Activated T-cell treated with anti-CD3 and anti-CD28 coated beads, Interleukin-2, amount 50 U/mL, for 24 hours (primary cell): ENCODE results near the gene LRRC8D.

Source experiments
- DNase-seq: peaks from one replicate; pipeline ENCODE4 v3.0.0-alpha.2; 2020
- H3K27ac Mint-ChIP-seq: 2 replicates; pipeline ENCODE4 v1.8.0; 2020; ENCODE audit warnings: mild to moderate bottlenecking, mixed read lengths
- H3K27me3 Mint-ChIP-seq: 2 replicates; pipeline ENCODE4 v1.8.0; 2020; ENCODE audit warnings: mixed read lengths
- H3K36me3 Mint-ChIP-seq: 2 replicates; pipeline ENCODE4 v1.8.0; 2020; ENCODE audit warnings: low read depth, mixed read lengths
- H3K4me1 Mint-ChIP-seq: 2 replicates; pipeline ENCODE4 v1.8.0; 2020; ENCODE audit warnings: low read depth, mixed read lengths
- H3K4me3 Mint-ChIP-seq: 2 replicates; pipeline ENCODE4 v1.8.0; 2020; ENCODE audit warnings: mild to moderate bottlenecking, moderate library complexity, mixed read lengths
- H3K9me3 Mint-ChIP-seq: 2 replicates; pipeline ENCODE4 v1.8.0; 2020; ENCODE audit warnings: mixed read lengths

LRRC8D gene

DNA sequence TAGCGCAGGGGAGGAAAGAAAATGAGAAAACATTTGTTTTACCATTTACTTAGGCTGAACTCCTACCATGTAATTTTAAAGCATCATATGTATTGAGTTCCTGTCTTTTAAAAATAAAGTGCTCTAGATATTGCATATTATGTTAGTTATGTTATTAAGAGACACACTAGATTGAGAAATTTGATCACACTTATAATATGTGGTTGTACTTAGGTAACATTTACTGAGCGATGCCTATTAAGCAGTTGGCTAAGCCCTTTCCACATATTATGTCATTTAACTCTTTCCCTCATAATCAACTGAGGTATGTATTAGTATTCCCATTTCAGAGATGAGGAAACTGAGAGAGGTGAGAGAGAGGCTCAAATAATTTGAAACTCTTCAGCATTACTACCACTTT, 4.5 kb upstream of the LRRC8D start:
- Mint-ChIP-seq H3K27ac (no peak overlapping the region), H3K9me3 (no peaks in the 10 kb centered on the region), H3K36me3 (no peaks in the 10 kb centered on the region), H3K4me1 (peaks cover 19% of the 10 kb centered on the region), H3K27me3 (peaks cover 2% of the 10 kb centered on the region), H3K4me3 (no peak overlapping the region)
- no peak for DNase-seq

DNA sequence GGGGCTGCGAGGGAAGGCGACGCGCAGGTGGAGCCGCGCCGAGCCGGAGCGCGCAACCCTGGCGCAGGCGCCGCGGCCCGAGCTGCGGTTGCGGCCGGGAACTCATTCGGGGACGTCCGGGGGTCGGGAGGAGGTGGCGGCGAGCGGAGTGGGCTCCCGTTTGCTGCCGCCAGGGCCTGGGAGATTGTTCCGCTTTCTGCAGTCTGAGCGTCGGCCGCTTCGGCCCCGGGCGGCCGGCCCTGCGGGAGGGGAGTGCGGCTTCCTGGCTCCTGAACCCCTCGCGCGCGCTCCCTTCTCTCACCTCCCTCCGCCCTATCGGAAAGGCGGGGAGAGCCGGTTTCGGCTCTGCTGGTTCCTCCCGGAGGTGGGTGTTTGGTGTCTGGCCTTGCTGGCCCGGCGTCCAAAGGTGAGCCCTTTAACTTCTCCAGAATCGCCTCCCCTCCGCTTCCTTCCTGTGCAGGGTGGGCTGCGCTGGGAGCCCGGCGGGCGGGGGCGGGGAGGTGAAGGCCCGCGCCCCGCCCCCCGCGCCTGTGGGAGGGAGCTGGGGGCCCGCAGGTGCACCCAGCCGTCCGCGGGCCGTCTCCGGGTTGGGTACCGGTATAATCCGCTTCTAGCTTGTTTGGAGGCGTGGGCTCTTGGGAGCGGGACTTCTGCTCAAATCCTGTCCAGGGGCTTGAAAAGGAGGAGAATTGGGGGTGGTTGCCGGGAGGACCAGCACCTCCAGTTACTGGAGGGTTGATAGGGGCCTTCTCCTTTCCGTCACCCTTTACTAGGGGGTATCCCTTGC, 683 bp downstream of the LRRC8D start:
- DNase-seq = peak; percentile 80
- no peaks in the 10 kb centered on the region for H3K27me3 Mint-ChIP-seq
- peaks cover 3% of the 10 kb centered on the region for H3K36me3 Mint-ChIP-seq

DNA sequence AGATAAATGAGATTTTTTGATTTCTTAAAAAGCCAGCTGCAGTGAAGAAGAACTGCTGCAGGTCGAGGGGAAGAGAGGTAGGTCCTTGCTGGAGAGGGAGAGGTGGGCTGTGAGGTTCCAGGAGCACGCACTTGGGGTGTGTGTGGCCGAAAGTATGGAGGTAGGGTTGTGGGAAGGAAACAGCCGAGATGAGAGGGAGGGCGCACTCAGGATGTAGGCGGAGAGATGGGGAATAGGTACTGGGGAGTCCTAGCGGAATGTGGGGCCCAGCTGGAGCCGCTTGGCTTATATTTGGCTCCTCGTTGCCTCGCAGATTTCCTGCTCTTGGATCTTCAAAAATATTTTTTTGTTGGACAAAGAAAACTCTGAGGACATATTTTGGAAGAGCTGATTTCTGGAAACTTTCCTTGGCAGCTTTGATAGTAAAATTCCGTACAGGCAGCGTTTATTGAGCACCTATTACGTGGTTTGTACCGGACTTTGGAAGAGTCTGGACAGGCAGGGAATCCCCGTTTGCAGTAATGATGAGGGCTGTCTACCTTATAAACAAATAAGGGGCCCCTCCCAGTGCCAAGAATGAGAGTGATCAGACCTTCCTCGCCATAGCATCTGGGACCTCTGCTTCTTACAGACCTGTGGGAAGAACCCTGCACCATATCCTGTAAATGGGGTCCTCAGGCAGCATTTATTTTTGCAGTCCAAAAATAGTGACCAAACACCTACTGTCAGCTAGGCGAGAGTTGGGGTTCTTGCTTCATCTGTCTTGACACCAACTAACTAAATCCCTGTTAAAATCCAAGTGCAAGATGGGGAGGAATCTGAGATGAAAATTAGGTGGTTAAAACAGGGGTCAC, 1.5 kb downstream of the LRRC8D start:
- H3K27ac Mint-ChIP-seq = peak overlapping the region; percentile 70
- H3K4me1 Mint-ChIP-seq = peaks cover 38% of the 10 kb centered on the region
- DNase-seq = no peak

More for the DNA sequence above, 683 bp downstream of the LRRC8D start:
- Mint-ChIP-seq H3K4me3 (peak overlapping the region; percentile 80), H3K9me3 (no peaks in the 10 kb centered on the region), H3K4me1 (peaks cover 35% of the 10 kb centered on the region), H3K27ac (peak overlapping the region; percentile 70)

DNA sequence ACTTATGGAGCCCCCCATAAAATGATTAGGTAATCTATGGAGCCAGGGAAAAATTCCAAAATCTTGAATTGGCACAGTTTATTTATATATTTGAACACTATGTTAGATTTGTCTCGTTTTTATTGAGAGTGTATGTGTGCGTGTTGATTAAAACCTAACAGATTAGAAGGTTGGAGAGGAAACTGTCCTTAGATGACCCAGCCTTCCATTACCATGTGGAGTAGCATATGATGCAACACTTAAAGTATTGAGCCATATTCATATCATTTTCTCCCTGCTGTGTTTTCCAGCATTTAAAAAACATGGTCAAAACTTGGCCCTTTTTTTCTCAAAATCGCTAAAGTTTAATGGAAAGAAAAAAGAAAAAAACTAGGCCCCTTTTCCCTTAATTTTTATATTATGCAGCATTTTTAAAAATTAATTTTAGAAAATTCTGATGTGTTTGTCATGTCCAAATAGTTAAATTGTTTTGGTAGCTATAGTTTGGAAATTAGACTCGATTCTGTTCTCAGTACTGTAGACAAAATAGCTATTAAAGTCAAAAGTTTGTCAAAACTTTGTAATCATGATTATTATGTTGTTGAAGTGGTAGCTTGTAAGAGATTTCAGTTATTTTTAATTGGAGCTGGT, 2.3 kb downstream of the LRRC8D start:
- peak overlapping the region; percentile 80 for H3K4me3 Mint-ChIP-seq
- peaks cover 6% of the 10 kb centered on the region for H3K36me3 Mint-ChIP-seq
- no peak for DNase-seq
- H3K4me1 Mint-ChIP-seq = peaks cover 38% of the 10 kb centered on the region
- no peaks in the 10 kb centered on the region for H3K9me3 Mint-ChIP-seq
- no peaks in the 10 kb centered on the region for H3K27me3 Mint-ChIP-seq
- H3K27ac Mint-ChIP-seq = no peak overlapping the region

More for the DNA sequence above, 1.5 kb downstream of the LRRC8D start:
- Mint-ChIP-seq H3K27me3 (no peaks in the 10 kb centered on the region), H3K36me3 (peaks cover 6% of the 10 kb centered on the region), H3K4me3 (peak overlapping the region; percentile 80), H3K9me3 (no peaks in the 10 kb centered on the region)

DNA sequence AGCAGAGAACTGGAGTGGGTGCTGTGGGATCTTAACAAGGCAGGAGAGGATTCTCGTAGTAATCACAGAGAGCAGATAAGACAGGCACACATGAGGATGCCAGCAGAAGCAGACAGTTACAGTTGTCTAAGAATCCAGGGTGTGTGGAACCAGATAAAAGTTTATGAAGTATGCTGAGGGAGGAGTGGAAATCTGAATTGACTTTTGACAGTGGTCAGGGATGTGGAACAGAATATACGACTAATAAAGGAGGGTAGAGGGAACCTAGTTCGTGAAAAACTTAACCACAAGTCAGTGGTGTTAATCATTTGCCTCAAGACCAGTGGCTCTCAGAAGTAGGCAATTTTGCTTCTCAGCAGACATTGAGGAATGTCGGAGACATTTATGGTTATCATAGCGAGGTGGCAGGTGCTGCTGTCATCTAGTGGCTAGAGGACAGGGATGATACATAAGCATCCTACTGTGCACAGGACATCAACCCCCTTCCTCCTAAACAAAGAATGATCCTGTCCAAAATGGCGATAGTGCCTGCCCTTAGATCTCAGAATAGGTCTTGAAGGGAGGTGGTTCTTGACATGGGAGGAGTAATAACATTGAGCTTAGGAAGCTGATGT, 3.0 kb downstream of the LRRC8D start:
- H3K36me3 Mint-ChIP-seq = peaks cover 6% of the 10 kb centered on the region
- peaks cover 38% of the 10 kb centered on the region for H3K4me1 Mint-ChIP-seq
- no peak overlapping the region for H3K27ac Mint-ChIP-seq
- no peak for DNase-seq
- no peaks in the 10 kb centered on the region for H3K27me3 Mint-ChIP-seq
- no peak overlapping the region for H3K4me3 Mint-ChIP-seq
- no peaks in the 10 kb centered on the region for H3K9me3 Mint-ChIP-seq

DNA sequence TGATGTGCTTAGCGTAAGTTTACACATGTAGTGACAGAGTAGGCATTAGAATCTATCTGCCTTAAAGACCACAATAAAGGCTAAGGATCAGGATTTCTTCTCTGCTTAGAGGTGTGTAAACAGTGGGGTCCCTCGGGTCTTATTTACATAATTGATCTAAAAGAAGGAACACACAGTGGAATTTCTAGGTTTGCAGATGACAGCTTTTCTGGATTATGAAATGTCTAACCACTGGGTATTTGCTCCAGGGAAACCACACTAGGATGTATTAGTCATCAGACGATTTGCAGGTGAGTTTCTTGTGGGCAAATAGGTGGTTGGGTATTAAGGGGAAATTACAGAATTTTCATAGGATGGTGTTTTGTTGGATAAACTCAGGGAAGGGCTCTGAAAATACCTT, 5.8 kb downstream of the LRRC8D start:
- Mint-ChIP-seq H3K27ac (no peak overlapping the region), H3K9me3 (no peaks in the 10 kb centered on the region), H3K36me3 (peaks cover 6% of the 10 kb centered on the region), H3K4me3 (no peak overlapping the region), H3K27me3 (no peaks in the 10 kb centered on the region), H3K4me1 (peaks cover 23% of the 10 kb centered on the region)
- no peak for DNase-seq

DNA sequence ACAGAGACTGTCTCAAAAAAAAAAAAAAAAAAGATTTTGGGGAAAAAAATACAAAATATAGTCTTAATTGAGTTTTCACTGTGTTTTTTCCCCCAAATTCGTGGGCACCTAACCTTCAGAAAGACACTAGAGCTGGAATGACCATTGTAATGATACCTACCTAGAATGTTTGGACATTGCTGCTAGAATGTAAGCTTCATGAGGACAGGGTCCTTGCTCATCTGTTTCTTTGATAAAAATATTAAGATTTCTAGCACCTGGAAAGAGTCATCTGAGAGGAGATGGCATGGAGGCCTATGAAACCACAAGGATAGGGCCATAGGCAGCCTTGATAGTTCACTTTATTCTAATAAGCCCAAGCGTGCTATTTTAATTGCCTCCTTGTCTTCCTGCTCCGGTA, 6.5 kb downstream of the LRRC8D start:
- Mint-ChIP-seq H3K27ac (no peak overlapping the region), H3K4me1 (peaks cover 16% of the 10 kb centered on the region), H3K9me3 (no peaks in the 10 kb centered on the region), H3K4me3 (no peak overlapping the region), H3K27me3 (no peaks in the 10 kb centered on the region), H3K36me3 (peaks cover 6% of the 10 kb centered on the region)
- DNase-seq = no peak

DNA sequence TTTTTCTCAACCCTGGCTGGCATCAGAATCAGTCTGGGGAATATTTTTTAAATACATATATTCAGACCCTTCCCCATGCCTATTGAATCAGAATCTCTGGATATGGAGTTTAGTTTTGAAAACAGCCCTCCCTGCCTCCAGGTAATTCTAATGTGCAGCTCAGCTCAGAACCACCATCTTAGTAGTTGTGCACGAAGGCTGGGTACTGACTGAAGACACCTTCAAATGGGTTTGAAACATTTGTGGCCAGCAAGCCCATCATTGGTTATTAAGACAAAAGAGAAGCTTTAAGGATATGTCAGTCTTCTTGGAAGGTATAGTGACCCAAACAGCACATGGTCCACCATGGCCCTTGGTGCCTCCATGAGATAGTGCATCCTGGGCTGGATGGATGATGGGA, 7.1 kb downstream of the LRRC8D start:
- H3K36me3 Mint-ChIP-seq = peaks cover 6% of the 10 kb centered on the region
- H3K27me3 Mint-ChIP-seq = no peaks in the 10 kb centered on the region
- no peak for DNase-seq
- H3K9me3 Mint-ChIP-seq = no peaks in the 10 kb centered on the region
- H3K4me1 Mint-ChIP-seq = peaks cover 11% of the 10 kb centered on the region
- H3K27ac Mint-ChIP-seq = no peak overlapping the region
- no peak overlapping the region for H3K4me3 Mint-ChIP-seq

DNA sequence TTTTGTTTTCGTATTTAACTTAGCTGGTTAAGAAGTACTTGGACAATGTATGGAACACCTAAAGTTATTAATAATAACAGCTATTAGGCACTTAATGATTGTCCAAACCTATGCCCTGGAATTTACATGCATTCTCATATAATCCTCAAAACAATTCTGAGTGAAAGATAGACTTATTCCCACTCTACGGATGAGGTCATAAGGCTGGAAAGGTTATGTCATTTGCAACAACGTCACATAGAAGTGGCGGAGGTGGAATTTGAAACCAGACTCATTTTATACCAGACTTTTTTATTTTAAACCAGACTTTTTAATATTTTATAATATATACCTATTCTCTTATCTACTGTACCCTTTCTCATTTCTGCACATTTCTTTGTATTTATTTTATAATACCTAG, 8.4 kb downstream of the LRRC8D start:
- Mint-ChIP-seq H3K4me3 (no peak overlapping the region), H3K4me1 (peaks cover 4% of the 10 kb centered on the region), H3K9me3 (no peaks in the 10 kb centered on the region), H3K27ac (no peak overlapping the region), H3K27me3 (no peaks in the 10 kb centered on the region), H3K36me3 (peaks cover 6% of the 10 kb centered on the region)
- DNase-seq = no peak

DNA sequence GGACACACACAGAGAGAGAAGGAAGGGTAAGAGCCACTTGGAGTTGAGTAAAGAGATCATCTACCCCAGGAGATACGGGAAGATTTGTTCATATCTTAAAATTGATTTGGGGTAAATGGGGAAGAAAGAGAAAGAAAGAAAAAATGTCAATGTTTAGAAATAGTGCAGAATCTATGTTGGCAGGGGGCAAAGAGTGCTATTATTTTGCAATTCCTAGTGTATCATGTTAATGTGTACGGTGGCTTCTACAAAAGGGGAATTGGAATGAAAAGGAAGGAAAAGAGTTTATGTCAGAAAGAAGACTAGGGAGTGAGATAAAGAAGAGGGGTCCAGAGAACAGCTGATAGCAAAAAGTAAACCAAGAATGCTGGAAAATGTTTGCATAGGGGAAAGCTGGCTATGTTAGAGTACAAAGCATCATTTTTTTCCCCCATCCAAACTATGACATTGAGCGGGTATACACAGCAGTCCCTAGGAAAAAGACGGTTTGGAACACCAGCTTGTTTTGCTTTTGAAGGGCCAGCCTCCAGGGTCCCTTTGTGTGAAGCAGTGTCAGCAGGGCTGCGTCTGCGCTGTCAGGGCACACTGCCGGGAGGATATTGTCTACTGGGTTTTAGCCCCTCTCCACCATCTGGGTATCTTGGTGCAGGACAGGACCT, 10.8 kb downstream of the LRRC8D start:
- Mint-ChIP-seq H3K4me1 (peaks cover 5% of the 10 kb centered on the region), H3K36me3 (peaks cover 2% of the 10 kb centered on the region), H3K27me3 (no peaks in the 10 kb centered on the region), H3K4me3 (no peak overlapping the region), H3K27ac (no peak overlapping the region), H3K9me3 (no peaks in the 10 kb centered on the region)
- DNase-seq = no peak

DNA sequence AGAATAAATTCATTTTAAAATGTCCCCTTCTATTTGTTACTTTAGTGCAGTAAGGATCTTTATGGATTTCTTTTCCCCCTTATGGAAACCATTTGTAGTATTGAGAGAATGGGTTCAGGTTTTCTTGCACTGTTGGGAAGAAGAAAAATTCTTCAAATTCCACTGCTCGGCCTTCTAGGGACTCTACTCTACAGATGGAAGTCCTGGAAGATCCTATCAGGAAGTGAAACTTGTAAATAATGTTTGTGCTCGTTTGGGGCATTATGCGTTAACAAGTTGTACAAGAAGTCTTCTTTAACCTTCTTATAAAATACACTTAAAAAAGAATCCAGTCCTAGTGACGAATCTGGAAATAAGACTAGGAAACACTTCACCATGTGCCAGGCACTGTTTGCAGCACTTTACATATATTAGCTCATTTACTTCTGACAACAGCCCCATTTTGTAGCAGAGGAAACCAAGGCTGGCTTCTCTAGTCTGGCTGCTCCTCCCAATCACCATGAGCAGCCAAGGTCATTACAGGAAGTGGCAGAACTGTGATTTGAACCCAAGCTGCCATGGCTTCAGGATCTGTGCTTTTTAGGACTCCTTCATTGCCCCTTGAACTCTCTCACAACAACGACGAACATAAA, 11.8 kb downstream of the LRRC8D start:
- no peak for DNase-seq
- Mint-ChIP-seq H3K27ac (no peak overlapping the region), H3K4me1 (peaks cover 3% of the 10 kb centered on the region), H3K27me3 (no peaks in the 10 kb centered on the region), H3K4me3 (no peak overlapping the region), H3K9me3 (no peaks in the 10 kb centered on the region), H3K36me3 (no peaks in the 10 kb centered on the region)

DNA sequence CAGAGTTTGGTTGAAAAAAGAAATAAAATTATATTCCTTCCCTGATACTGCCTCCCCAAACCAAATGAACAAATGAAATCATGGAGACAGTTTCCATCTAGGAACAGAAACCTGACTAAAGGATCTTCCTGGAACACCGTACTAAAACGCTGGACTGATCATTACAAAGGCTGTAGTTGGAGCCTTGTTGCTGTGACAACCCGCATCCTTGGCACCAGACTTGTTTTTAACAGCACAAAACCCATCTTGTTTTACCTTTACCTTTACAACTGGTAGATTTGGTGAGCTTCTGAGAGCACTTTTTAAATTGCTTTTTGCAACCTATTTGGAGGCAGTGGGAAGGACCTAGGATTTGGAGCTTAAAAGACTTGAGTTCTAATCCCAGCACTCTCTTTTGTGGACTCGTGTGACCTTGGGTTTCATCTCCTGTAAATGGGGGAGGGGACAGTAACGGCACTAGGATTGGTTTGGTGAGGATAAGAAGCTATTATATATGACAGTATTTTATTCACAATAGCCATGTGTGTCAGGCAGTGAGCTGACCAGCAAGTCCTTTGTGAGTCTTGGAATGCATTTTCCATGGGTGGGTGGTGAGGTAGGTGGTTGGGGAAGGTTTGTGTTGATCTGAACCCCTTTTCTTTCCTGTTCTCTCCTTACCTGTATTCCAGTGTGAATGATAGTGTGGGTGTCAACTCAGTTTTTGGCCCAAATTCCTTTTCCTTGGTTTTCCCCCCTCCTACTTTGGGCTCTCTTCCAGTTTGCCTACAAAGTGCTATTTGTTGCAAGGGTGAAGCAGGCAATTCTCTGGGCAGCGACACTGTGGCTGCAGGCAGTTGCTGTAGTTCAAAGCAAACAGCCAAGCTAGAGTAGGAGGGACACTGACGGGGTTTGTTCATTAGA, 12.6 kb downstream of the LRRC8D start:
- DNase-seq = no peak
- Mint-ChIP-seq H3K4me1 (peaks cover 3% of the 10 kb centered on the region), H3K27me3 (no peaks in the 10 kb centered on the region), H3K9me3 (no peaks in the 10 kb centered on the region), H3K4me3 (no peak overlapping the region), H3K27ac (no peak overlapping the region), H3K36me3 (no peaks in the 10 kb centered on the region)
